Measurements from ENCODE around the gene LY6G5C.

The LY6G5C gene
- long read RNA-seq, donor 1: 0 reads
- long read RNA-seq, donor 2: 0 reads
- long read RNA-seq, donor 3: 0 reads
- long read RNA-seq, donor 4, partial matches to known transcripts: 0 of 1 reads
- long read RNA-seq, donor 4, other reads (novel, unspliced or antisense): 0 of 1 reads
- long read RNA-seq, donor 5: 0 reads
- long read RNA-seq, donor 6: 0 reads
- long read RNA-seq, donor 7, partial matches to known transcripts: 0 of 1 reads
- long read RNA-seq, donor 7, other reads (novel, unspliced or antisense): 0 of 1 reads
- long read RNA-seq, donor 8, partial matches to known transcripts: 0 of 1 reads
- long read RNA-seq, donor 8, other reads (novel, unspliced or antisense): 0 of 1 reads

GRCh38 chr6:31680226-31681134 lies at the start of gene LY6G5C:
TSS of gene LY6G5C (minus strand) at chr6:31681067. CDS start at chr6:31680373, 694 bp downstream.
- peak; percentile 72 for DNase-seq

- DNase-seq: peak; percentile 92
Observed at GRCh38 chr6:31729979-31730630, 49.2 kb upstream of the LY6G5C start.

GRCh38 chr6:31729515-31729978 lies 48.7 kb upstream of the LY6G5C start:
- peak; percentile 97 for DNase-seq

GRCh38 chr6:31728767-31729514 lies 48.1 kb upstream of the LY6G5C start, which contains the start of gene DDAH2:
TSS of gene DDAH2 (minus strand) at chr6:31729299. CDS start at chr6:31729161, 138 bp downstream.
- peak; percentile 36 for DNase-seq

GRCh38 chr6:31727717-31728671 lies 47.1 kb upstream of the LY6G5C start:
- DNase-seq: no peak

GRCh38 chr6:31727034-31727716 lies 46.3 kb upstream of the LY6G5C start:
- no peak for DNase-seq

GRCh38 chr6:31725502-31726350 lies 44.9 kb upstream of the LY6G5C start:
- DNase-seq: no peak

- DNase-seq: no peak
Observed at GRCh38 chr6:31723980-31724691, 43.3 kb upstream of the LY6G5C start.

GRCh38 chr6:31723245-31723979 lies 42.5 kb upstream of the LY6G5C start, which contains the start of gene MPIG6B:
TSS of gene MPIG6B (plus strand) at chr6:31723373. CDS start at chr6:31723384, 11 bp downstream.
- no peak for DNase-seq

GRCh38 chr6:31722173-31722572 lies 41.3 kb upstream of the LY6G5C start:
- no peak for DNase-seq

- no peak for DNase-seq
Observed at GRCh38 chr6:31721351-31722020, 40.6 kb upstream of the LY6G5C start, which contains the start of gene LY6G6C. TSS of gene LY6G6C (minus strand) at chr6:31721746. CDS start at chr6:31721679, 67 bp downstream.

- no peak for DNase-seq
Observed at GRCh38 chr6:31720196-31720770, 39.4 kb upstream of the LY6G5C start.

GRCh38 chr6:31719001-31719400 lies 38.1 kb upstream of the LY6G5C start:
- no peak for DNase-seq

GRCh38 chr6:31718265-31718664 lies 37.4 kb upstream of the LY6G5C start:
- DNase-seq: no peak

- DNase-seq: no peak
Observed at GRCh38 chr6:31717499-31718222, 36.8 kb upstream of the LY6G5C start.
